HEK293T (cell line): ENCODE results near the gene ABHD17C.

Experiments used
- CTCF ChIA-PET: fragments of 350-600 bp; formaldehyde crosslinking; extraction: SDS; loops from one replicate; lab custom pipeline; 2021; ENCODE audit warnings: antibody characterized with exemption, inconsistent platforms; lab: Yijun Ruan, JAX
- POLR2A ChIA-PET: fragments of 350-600 bp; formaldehyde crosslinking; extraction: SDS; loops from one replicate; lab custom pipeline; 2020; ENCODE audit warnings: antibody characterized with exemption, inconsistent platforms; lab: Yijun Ruan, JAX
- DNase-seq: peaks from one replicate; pipeline ENCODE4 v3.0.0; 2012; ENCODE audit warnings: mixed read lengths; ENCODE audit errors: extremely low spot score
- ARNT ChIP-seq: fragments of 450-650 bp; IDR thresholded peaks from 2 replicates; pipeline ENCODE4 v1.6.1; 2017; ENCODE audit warnings: mild to moderate bottlenecking
- BHLHE40 ChIP-seq: fragments of 450-650 bp; IDR thresholded peaks from 2 replicates; pipeline ENCODE4 v1.6.1; 2016; ENCODE audit warnings: mild to moderate bottlenecking, moderate library complexity, borderline replicate concordance
- CTBP1 ChIP-seq: fragments of 450-650 bp; IDR thresholded peaks from 2 replicates; pipeline ENCODE4 v1.6.1; 2016; ENCODE audit warnings: borderline replicate concordance
- ELF4 ChIP-seq: fragments of 450-650 bp; IDR thresholded peaks from 2 replicates; pipeline ENCODE4 v1.6.1; 2017; ENCODE audit warnings: antibody characterized with exemption
- FOXA1 ChIP-seq: fragments of 450-650 bp; IDR thresholded peaks from 2 replicates; pipeline ENCODE4 v1.6.1; 2016; ENCODE audit warnings: mild to moderate bottlenecking
- FOXK2 ChIP-seq: fragments of 450-650 bp; IDR thresholded peaks from 2 replicates; pipeline ENCODE4 v1.6.1; 2016; ENCODE audit warnings: mild to moderate bottlenecking
- FOXM1 ChIP-seq: fragments of 450-650 bp; IDR thresholded peaks from 2 replicates; pipeline ENCODE4 v1.6.1; 2017; ENCODE audit warnings: mild to moderate bottlenecking, borderline replicate concordance
- HDGF ChIP-seq: fragments of 450-650 bp; IDR thresholded peaks from 2 replicates; pipeline ENCODE4 v1.6.1; 2017; ENCODE audit warnings: antibody characterized with exemption, borderline replicate concordance
- L3MBTL2 ChIP-seq: fragments of 450-650 bp; conservative IDR thresholded peaks from 2 replicates; pipeline ENCODE4 v1.6.1; 2016; ENCODE audit warnings: mild to moderate bottlenecking
- LEF1 ChIP-seq: fragments of 450-650 bp; IDR thresholded peaks from 2 replicates; pipeline ENCODE4 v1.6.1; 2017; ENCODE audit warnings: mild to moderate bottlenecking, borderline replicate concordance
- NFRKB ChIP-seq: fragments of 450-650 bp; IDR thresholded peaks from 2 replicates; pipeline ENCODE4 v1.6.1; 2016; ENCODE audit warnings: mild to moderate bottlenecking, moderate library complexity
- SP1 ChIP-seq: fragments of 450-650 bp; IDR thresholded peaks from 2 replicates; pipeline ENCODE4 v1.6.1; 2017
- SUZ12 ChIP-seq: fragments of 450-650 bp; IDR thresholded peaks from 2 replicates; pipeline ENCODE4 v1.6.1; 2016; ENCODE audit warnings: mild to moderate bottlenecking
- TARDBP ChIP-seq: fragments of 450-650 bp; IDR thresholded peaks from 2 replicates; pipeline ENCODE4 v1.6.1; 2016
- ZNF384 ChIP-seq: fragments of 450-650 bp; IDR thresholded peaks from 2 replicates; pipeline ENCODE4 v1.6.1; 2016
- TF ChIP-seq, protein P1 (sequence below): fragments of 450-650 bp; IDR thresholded peaks from 2 replicates; pipeline ENCODE4 v1.6.1; 2016

ABHD17C gene

GRCh38 chr15:80779658-80780415, 84.7 kb downstream of the ABHD17C start:
- POLR2A ChIA-PET = interaction anchor here (0.9 kb wide), 1 partner anchor 375 kb away, joined by 3 read pairs; no protein-coding TSS in a partner anchor
- CTCF ChIA-PET = interaction anchor here (0.6 to 2.6 kb wide), 33 partner anchors 9 to 894 kb away, joined by 3 to 24 read pairs (median 4); no protein-coding TSS in a partner anchor

GRCh38 chr15:80780416-80781221, 85.5 kb downstream of the ABHD17C start:
- POLR2A ChIA-PET = interaction anchor here (0.9 kb wide), 1 partner anchor 376 kb away, joined by 3 read pairs; no protein-coding TSS in a partner anchor
- CTCF ChIA-PET = interaction anchor here (0.8 to 2.6 kb wide), 5 partner anchors 10 to 485 kb away, joined by 3 to 24 read pairs (median 18); no protein-coding TSS in a partner anchor
- TF ChIP-seq FOXK2 (no peak), ARNT (no peak), BHLHE40 (no peak), SP1 (no peak), ZNF384 (no peak), NFRKB (no peak), FOXA1 (no peak), ELF4 (no peak), CTBP1 (no peak), L3MBTL2 (no peak)
- peak; percentile 79 for DNase-seq

More at GRCh38 chr15:80779658-80780415, 84.7 kb downstream of the ABHD17C start:
- peak; percentile 45 for DNase-seq
- TF ChIP-seq BHLHE40 (no peak), NFRKB (no peak), LEF1 (no peak), ZNF384 (no peak), SP1 (no peak), FOXK2 (no peak), FOXA1 (no peak), HDGF (no peak), FOXM1 (no peak), CTBP1 (no peak), ARNT (no peak), TARDBP (no peak)
- TF ChIP-seq, protein P1, sequence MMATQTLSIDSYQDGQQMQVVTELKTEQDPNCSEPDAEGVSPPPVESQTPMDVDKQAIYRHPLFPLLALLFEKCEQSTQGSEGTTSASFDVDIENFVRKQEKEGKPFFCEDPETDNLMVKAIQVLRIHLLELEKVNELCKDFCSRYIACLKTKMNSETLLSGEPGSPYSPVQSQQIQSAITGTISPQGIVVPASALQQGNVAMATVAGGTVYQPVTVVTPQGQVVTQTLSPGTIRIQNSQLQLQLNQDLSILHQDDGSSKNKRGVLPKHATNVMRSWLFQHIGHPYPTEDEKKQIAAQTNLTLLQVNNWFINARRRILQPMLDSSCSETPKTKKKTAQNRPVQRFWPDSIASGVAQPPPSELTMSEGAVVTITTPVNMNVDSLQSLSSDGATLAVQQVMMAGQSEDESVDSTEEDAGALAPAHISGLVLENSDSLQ = no peak

DNA sequence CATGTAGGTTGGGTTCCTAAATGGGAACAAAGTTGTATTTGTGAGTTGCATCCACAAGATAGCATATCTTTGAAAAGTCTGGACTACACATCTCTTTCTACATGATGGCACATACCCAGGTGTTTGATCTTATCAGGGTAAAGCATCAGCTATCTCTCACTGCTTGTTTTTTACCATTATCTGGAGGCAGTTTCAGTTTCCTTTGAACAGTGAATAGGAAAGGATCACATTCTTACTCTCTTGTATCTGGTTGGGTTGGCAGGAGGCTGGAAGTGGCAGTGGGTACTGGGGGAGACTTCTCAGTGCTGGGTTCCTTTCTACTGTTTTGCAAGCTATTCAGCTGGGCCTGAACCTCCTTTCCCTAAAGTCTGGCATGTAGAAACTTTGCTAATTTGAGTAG, 88.2 kb downstream of the ABHD17C start:
- CTCF ChIA-PET = interaction anchor here (1.0 to 1.2 kb wide), 2 partner anchors 187 to 216 kb away, joined by 3 read pairs; no protein-coding TSS in a partner anchor
- TF ChIP-seq TARDBP = no peak
- no peak for TF ChIP-seq ELF4
- no peak for TF ChIP-seq LEF1
- TF ChIP-seq FOXA1 = no peak
- TF ChIP-seq, protein P1 = no peak
- no peak for TF ChIP-seq SP1
- TF ChIP-seq HDGF = no peak
- TF ChIP-seq FOXK2 = no peak
- no peak for TF ChIP-seq SUZ12
- no peak for TF ChIP-seq BHLHE40
- TF ChIP-seq FOXM1 = no peak
- TF ChIP-seq L3MBTL2 = no peak
- TF ChIP-seq CTBP1 = no peak
- TF ChIP-seq ARNT = no peak
- TF ChIP-seq ZNF384 = no peak
- TF ChIP-seq NFRKB = no peak

GRCh38 chr15:80785335-80785734, 90.2 kb downstream of the ABHD17C start:
- DNase-seq = no peak
- CTCF ChIA-PET = interaction anchor here (0.6 to 1.9 kb wide), 3 partner anchors 9 to 802 kb away, joined by 3 to 8 read pairs (median 6); no protein-coding TSS in a partner anchor
- POLR2A ChIA-PET = no interaction called here

More for the DNA sequence above, 88.2 kb downstream of the ABHD17C start:
- POLR2A ChIA-PET = no interaction called here
- DNase-seq = no peak

More at GRCh38 chr15:80785335-80785734, 90.2 kb downstream of the ABHD17C start:
- TF ChIP-seq, protein P1 = no peak
- no peak for TF ChIP-seq ZNF384
- no peak for TF ChIP-seq ELF4
- TF ChIP-seq NFRKB = no peak
- no peak for TF ChIP-seq FOXK2
- no peak for TF ChIP-seq FOXA1
- TF ChIP-seq L3MBTL2 = no peak
- no peak for TF ChIP-seq HDGF
- TF ChIP-seq CTBP1 = no peak
